K562 (cell line): ENCODE data around the gene PI4K2A. TPM values are rescaled to one million over a fixed set of nuclear protein-coding genes. Genes with fewer than 3 reads are reported as not detected.

Source experiments
- ATAC-seq: fragments of 200-7000 bp; cut with Tn5 transposase; 3 replicates; pipeline ENCODE4 v1.9.1; 2020; ENCODE audit warnings: moderate library complexity
- BruUV-seq: library from RNA; stranded (reverse); fragments of 400-500 nt; replicated peaks from 2 replicates; lab custom pipeline; 2021; lab: Mats Ljungman, UMichigan
- CTCF ChIA-PET: fragments of 300-600 bp; formaldehyde crosslinking; extraction: SDS; loops from one replicate; lab custom pipeline; 2021; ENCODE audit warnings: low intra/inter-chr PET ratio; lab: Yijun Ruan, JAX
- POLR2A ChIA-PET: fragments of 300-600, 350-650 bp; sonication (Branson Sonifier 250); formaldehyde crosslinking; extraction: SDS; loops from one replicate; lab custom pipeline; 2021; ENCODE audit warnings: antibody characterized with exemption, inconsistent platforms; lab: Yijun Ruan, JAX
- DNase-seq, 4 experiments: peaks; one replicate each; pipeline versions ENCODE4 v3.0.0 to v3.0.0-alpha.2; 2011 to 2018; ENCODE audit warnings: low spot score in 3 of 4, mixed read lengths in 3 of 4; ENCODE audit errors: extremely low read depth in 1 of 4
- FAIRE-seq: peaks from 2 replicates; lab custom pipeline; 2011; peaks lifted over from hg19 to GRCh38; lab: Jason Lieb, UNC
- H2AFZ ChIP-seq: 2 replicates; pipeline ENCODE4 v1.6.0; 2011; ENCODE audit warnings: low read depth, low read length, control low read depth, inconsistent platforms
- H3K27ac ChIP-seq: fragments of 200-600 bp; 3 replicates; pipeline ENCODE4 v1.8.0; 2011; ENCODE audit warnings: low read depth, mild to moderate bottlenecking, control low read depth, inconsistent platforms, low read length, moderate library complexity, mixed read lengths; ENCODE audit errors: extremely low read depth
- H3K27me3 ChIP-seq, 2 experiments: fragments of 300-600 bp in 1 of 2; 2 replicates in 1 of 2; 3 replicates in 1 of 2; pipeline versions ENCODE4 v1.6.0 to v1.8.0; 2011; ENCODE audit warnings: inconsistent platforms in 2 of 2, low read length in 2 of 2, mild to moderate bottlenecking in 1 of 2, mixed read lengths in 1 of 2, moderate library complexity in 1 of 2; ENCODE audit not compliant: control insufficient read depth in 2 of 2, insufficient read depth in 2 of 2
- H3K36me3 ChIP-seq: fragments of 300-600 bp; 3 replicates; pipeline ENCODE4 v1.8.0; 2011; ENCODE audit warnings: mild to moderate bottlenecking, low read length, inconsistent platforms; ENCODE audit not compliant: control insufficient read depth, insufficient read depth
- H3K4me1 ChIP-seq, 2 experiments: fragments of 200-600 bp in 1 of 2; replicated peaks in 1 of 2; 2 replicates in 1 of 2; 3 replicates in 1 of 2; pipeline versions ENCODE4 v1.5.1 to v1.8.0; 2011; ENCODE audit warnings: inconsistent platforms in 2 of 2, low read length in 2 of 2, mild to moderate bottlenecking in 1 of 2, mixed read lengths in 1 of 2, moderate library complexity in 1 of 2; ENCODE audit not compliant: control insufficient read depth in 2 of 2, insufficient read depth in 2 of 2
- H3K4me2 ChIP-seq: 2 replicates; pipeline ENCODE4 v1.6.1; 2011; ENCODE audit warnings: low read length, control low read depth, inconsistent platforms, mixed read lengths; ENCODE audit not compliant: insufficient read depth
- H3K4me3 ChIP-seq: fragments of 200-600 bp; sonication (generic), shearing (Covaris generic); 2 replicates; pipeline ENCODE4 v1.5.1; 2016; ENCODE audit warnings: control low read depth, inconsistent platforms
- H3K79me2 ChIP-seq: fragments of 200-600 bp; 3 replicates; pipeline ENCODE4 v1.8.0; 2011; ENCODE audit warnings: low read length, inconsistent platforms; ENCODE audit not compliant: control insufficient read depth, insufficient read depth
- H3K9ac ChIP-seq, 2 experiments: 2 replicates each; pipeline versions ENCODE4 v1.6.0 to v1.6.1; 2011; ENCODE audit warnings: low read depth in 2 of 2, low read length in 2 of 2, control low read depth in 1 of 2, inconsistent platforms in 1 of 2, mild to moderate bottlenecking in 1 of 2, mixed read lengths in 1 of 2; ENCODE audit not compliant: insufficient read depth in 1 of 2
- H3K9me1 ChIP-seq: one replicate; pipeline ENCODE4 v1.6.0; 2011; ENCODE audit warnings: inconsistent platforms, mild to moderate bottlenecking, low read length, moderate library complexity; ENCODE audit not compliant: control insufficient read depth, insufficient read depth
- H3K9me3 ChIP-seq: replicated peaks from 2 replicates; pipeline ENCODE4 v1.5.1; 2011; ENCODE audit warnings: low read depth, low read length, inconsistent platforms; ENCODE audit not compliant: control insufficient read depth, insufficient read depth
- H4K20me1 ChIP-seq: replicated peaks from 2 replicates; pipeline ENCODE4 v1.6.1; 2011; ENCODE audit warnings: low read length, inconsistent platforms, mixed read lengths; ENCODE audit not compliant: control insufficient read depth, insufficient read depth
- CC2D1A ChIP-seq: fragments of 450-650 bp; IDR thresholded peaks from 2 replicates; pipeline ENCODE4 v1.6.1; 2017; ENCODE audit warnings: mild to moderate bottlenecking
- CHAMP1 ChIP-seq: fragments of 450-650 bp; IDR thresholded peaks from 2 replicates; pipeline ENCODE4 v1.6.1; 2016; ENCODE audit warnings: mild to moderate bottlenecking
- ELF4 ChIP-seq: fragments of 450-650 bp; formaldehyde crosslinking; IDR thresholded peaks from 2 replicates; pipeline ENCODE4 v1.4.0; 2022; ENCODE audit warnings: missing genetic modification characterization
- HEY1 ChIP-seq: fragments of 250-450 bp; sonication (Bioruptor Pico); IDR thresholded peaks from 2 replicates; pipeline ENCODE4 v1.5.0; 2020; ENCODE audit warnings: mild to moderate bottlenecking, moderate library complexity, borderline replicate concordance
- LCOR ChIP-seq: sonication (generic); formaldehyde crosslinking; IDR thresholded peaks from 2 replicates; pipeline ENCODE4 v1.8.0; 2022; ENCODE audit warnings: mild to moderate bottlenecking, missing genetic modification reagents
- MCM7 ChIP-seq, 2 experiments: fragments of 450-650 bp; IDR thresholded peaks; 2 replicates each; pipeline ENCODE4 v1.6.1; 2016 to 2018
- MIER1 ChIP-seq: fragments of 450-650 bp; IDR thresholded peaks from 2 replicates; pipeline ENCODE4 v1.6.1; 2016; ENCODE audit warnings: antibody characterized with exemption, mild to moderate bottlenecking, low read depth
- NCOA1 ChIP-seq: fragments of 450-650 bp; IDR thresholded peaks from 2 replicates; pipeline ENCODE4 v1.6.1; 2016; ENCODE audit warnings: low read depth
- NFIX ChIP-seq: fragments of 250-450 bp; sonication (Bioruptor Pico); IDR thresholded peaks from 2 replicates; pipeline ENCODE4 v1.4.0; 2020; ENCODE audit warnings: low read depth, mild to moderate bottlenecking, moderate library complexity
- NONO ChIP-seq, 2 experiments: fragments of 200-400 bp in 1 of 2; fragments of 450-650 bp in 1 of 2; formaldehyde crosslinking in 1 of 2; IDR thresholded peaks; 2 replicates each; pipeline ENCODE4 v1.6.1; 2017; ENCODE audit warnings: low read depth in 2 of 2, mild to moderate bottlenecking in 2 of 2, moderate library complexity in 2 of 2, low read length in 1 of 2
- RAD21 ChIP-seq, 2 experiments: fragments of 250-450 bp in 1 of 2; fragments of 450-650 bp in 1 of 2; sonication (Bioruptor Pico) in 1 of 2; formaldehyde crosslinking in 1 of 2; IDR thresholded peaks in 1 of 2; conservative IDR thresholded peaks in 1 of 2; 2 replicates each; pipeline versions ENCODE4 v1.4.0 to v1.8.0; 2020 to 2022; ENCODE audit warnings: mild to moderate bottlenecking in 2 of 2, moderate library complexity in 1 of 2
- RFX5 ChIP-seq: IDR thresholded peaks from 2 replicates; pipeline ENCODE4 v1.6.1; 2011; ENCODE audit warnings: low read depth, mild to moderate bottlenecking, improper control_type of control experiment, low read length
- RFX7 ChIP-seq: fragments of 250-450 bp; sonication (Bioruptor Pico); IDR thresholded peaks from 2 replicates; pipeline ENCODE4 v1.5.1; 2021; ENCODE audit warnings: mild to moderate bottlenecking
- TEAD2 ChIP-seq: fragments of 450-650 bp; IDR thresholded peaks from 2 replicates; pipeline ENCODE4 v1.6.1; 2016; ENCODE audit warnings: missing genetic modification characterization, control low read depth, missing compliant biosample characterization
- THRB ChIP-seq: fragments of 450-650 bp; formaldehyde crosslinking; conservative IDR thresholded peaks from 2 replicates; pipeline ENCODE4 v1.4.0; 2022; ENCODE audit warnings: mild to moderate bottlenecking, missing genetic modification characterization
- ZNF133 ChIP-seq: fragments of 250-450 bp; sonication (Bioruptor Pico); IDR thresholded peaks from 2 replicates; pipeline ENCODE4 v1.4.0; 2020; ENCODE audit warnings: mild to moderate bottlenecking
- ZNF79 ChIP-seq: fragments of 250-450 bp; sonication (Bioruptor Pico); IDR thresholded peaks from 2 replicates; pipeline ENCODE4 v1.4.0; 2020; ENCODE audit warnings: low read depth, mild to moderate bottlenecking, moderate library complexity
- WGBS: fragments of 100-300 bp; shearing (Covaris generic); methylation state at CpG from one replicate; pipeline ENCODE4 v1.1.6; 2016; ENCODE audit warnings: low coverage, mixed read lengths; ENCODE audit not compliant: insufficient coverage; ENCODE audit errors: missing lambda C conversion rate; 5-methylcytosine and 5-hydroxymethylcytosine counted together
- in situ Hi-C: fragments of 300-500 bp; cut with MboI; formaldehyde crosslinking; loops from 4 replicates; pipeline ENCODE4 v1.15.0; 2018; ENCODE audit warnings: inconsistent platforms, mixed read lengths
- intact Hi-C: fragments of 100-400 bp; cut with micrococcal nuclease; formaldehyde crosslinking; loops from 2 replicates; pipeline ENCODE4 v1.14.2; 2022
- polyA plus RNA-seq, 8 experiments: library from polyadenylated mRNA; depleted of rRNA in 4 of 8; stranded (reverse) in 5 of 8; unstranded in 3 of 8; fragments of >200 nt; fragmentation: Nextera tagmentation in 2 of 8; fragmentation: Illumina TruSeq in 1 of 8; extraction: Ambion mirVana in 2 of 8; extraction: Trizol in 1 of 8; gene quantifications; 2 replicates each; pipeline versions ENCODE4 v1.2.1 to v1.2.3, GENCODE V29; 2011 to 2014; ENCODE audit warnings: inconsistent platforms in 1 of 8, missing spikeins in 1 of 8
- total RNA-seq, 7 experiments: library from RNA; depleted of rRNA in 6 of 7; stranded (reverse); fragments of >200 nt in 6 of 7; fragmentation: Illumina TruSeq in 2 of 7; extraction: Trizol in 2 of 7; gene quantifications; 2 replicates each; pipeline versions ENCODE4 v1.2.1 to v1.2.3, GENCODE V29; 2011 to 2021; ENCODE audit warnings: low replicate concordance in 1 of 7
- TF ChIP-seq, protein P1 (sequence below): sonication (generic); formaldehyde crosslinking; IDR thresholded peaks from 2 replicates; pipeline ENCODE4 v1.8.0; 2022; ENCODE audit warnings: missing genetic modification reagents, mild to moderate bottlenecking, borderline replicate concordance

The PI4K2A gene
- total and polyA plus RNA-seq, 9 of the 15 experiments (the other 6 are each of a cell fraction or from before 2014, with no cell fraction given): 4.4 to 28.4 (median 16.5) TPM

DNA sequence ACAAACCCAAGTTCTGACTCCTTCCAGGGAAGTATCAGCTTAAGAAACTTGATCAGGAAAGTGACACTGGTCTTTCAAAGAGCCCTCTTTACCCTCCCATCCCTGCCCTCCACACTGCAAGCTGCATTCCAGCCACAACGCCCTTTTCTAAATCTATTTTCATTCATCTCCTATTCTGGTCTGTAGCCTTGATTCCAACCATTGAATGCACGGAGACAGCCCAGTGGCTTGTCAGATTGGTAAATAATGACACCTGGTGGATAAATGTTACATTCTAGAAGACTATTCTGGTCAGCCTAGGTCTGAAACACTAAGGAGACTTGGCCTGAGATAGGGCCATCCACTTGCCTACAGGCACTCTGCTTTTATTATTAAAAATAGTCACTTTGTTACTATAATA is 28.1 kb upstream of the PI4K2A start (continued):
- TF ChIP-seq NFIX (CRISPR knock-in tag) (no peak), ZNF79 (no peak), NONO (IDR thresholded peaks at IDR 0.05; ENCODE audit: low read depth in 2 of 2, low read length in 1 of 2) (no peak), RAD21 (CRISPR knock-in tag; conservative IDR thresholded peaks at IDR 0.05 in 1 of 2, IDR thresholded peaks at IDR 0.05 in 1 of 2) (peak; percentile 48 to 66), TEAD2 (no peak), RFX5 (no peak)
- TF ChIP-seq, all 486 proteins: peak for 5

DNA sequence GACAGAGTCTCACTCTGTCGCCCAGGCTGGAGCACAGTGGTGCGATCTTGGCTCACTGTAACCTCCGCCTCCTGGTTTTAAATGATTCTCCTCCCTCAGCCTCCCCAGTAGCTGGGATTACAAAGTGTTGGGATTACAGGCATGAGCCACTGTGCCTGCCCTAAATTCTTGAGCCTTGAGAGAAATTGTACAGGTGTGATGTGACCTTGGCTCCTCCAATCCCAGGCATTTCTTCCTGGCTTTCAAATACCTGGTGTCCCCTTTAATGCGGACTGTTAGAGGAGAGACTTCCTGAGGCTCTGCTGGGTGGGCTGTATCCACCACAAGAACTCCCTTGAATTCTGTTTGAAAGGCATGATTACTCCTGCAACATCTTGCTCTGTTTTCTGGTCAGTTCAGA is 22.2 kb upstream of the PI4K2A start:
- H3K9me1 ChIP-seq: no peaks in the 10 kb centered on the region
- no peaks in the 10 kb centered on the region for H3K9me3 ChIP-seq
- intact Hi-C loops (no loop called here), in situ Hi-C loops (no loop called here)
- BruUV-seq: no TSS peak
- ChIA-PET POLR2A (no interaction called here), CTCF (no interaction called here)
- FAIRE-seq (peak; percentile 40), ATAC-seq (no peak), DNase-seq (no peak)
- H3K27me3 ChIP-seq: no peaks in the 10 kb centered on the region
- no peaks in the 10 kb centered on the region for H4K20me1 ChIP-seq
- no peaks in the 10 kb centered on the region; the same call in 2 of the 3 replicates for H3K36me3 ChIP-seq
- H3K9ac ChIP-seq: no peak overlapping the region
- no peak overlapping the region for H2AFZ ChIP-seq
- H3K4me1 ChIP-seq: peaks cover 0 to 3% of the 10 kb centered on the region in 2 experiments; a peak in 1 of 5 replicates
- no peak overlapping the region for H3K27ac ChIP-seq
- H3K4me2 ChIP-seq: no peak overlapping the region
- 94% methylated on average over 2 of the region's 4 CpGs for WGBS
- no peaks in the 10 kb centered on the region for H3K79me2 ChIP-seq
- no peak overlapping the region for H3K4me3 ChIP-seq
- no peak for TF ChIP-seq MCM7 (IDR thresholded peaks at IDR 0.05)
- no peak for TF ChIP-seq LCOR (CRISPR knock-in tag)
- no peak for TF ChIP-seq THRB (CRISPR knock-in tag)
- no peak for TF ChIP-seq CC2D1A
- TF ChIP-seq, protein P1, sequence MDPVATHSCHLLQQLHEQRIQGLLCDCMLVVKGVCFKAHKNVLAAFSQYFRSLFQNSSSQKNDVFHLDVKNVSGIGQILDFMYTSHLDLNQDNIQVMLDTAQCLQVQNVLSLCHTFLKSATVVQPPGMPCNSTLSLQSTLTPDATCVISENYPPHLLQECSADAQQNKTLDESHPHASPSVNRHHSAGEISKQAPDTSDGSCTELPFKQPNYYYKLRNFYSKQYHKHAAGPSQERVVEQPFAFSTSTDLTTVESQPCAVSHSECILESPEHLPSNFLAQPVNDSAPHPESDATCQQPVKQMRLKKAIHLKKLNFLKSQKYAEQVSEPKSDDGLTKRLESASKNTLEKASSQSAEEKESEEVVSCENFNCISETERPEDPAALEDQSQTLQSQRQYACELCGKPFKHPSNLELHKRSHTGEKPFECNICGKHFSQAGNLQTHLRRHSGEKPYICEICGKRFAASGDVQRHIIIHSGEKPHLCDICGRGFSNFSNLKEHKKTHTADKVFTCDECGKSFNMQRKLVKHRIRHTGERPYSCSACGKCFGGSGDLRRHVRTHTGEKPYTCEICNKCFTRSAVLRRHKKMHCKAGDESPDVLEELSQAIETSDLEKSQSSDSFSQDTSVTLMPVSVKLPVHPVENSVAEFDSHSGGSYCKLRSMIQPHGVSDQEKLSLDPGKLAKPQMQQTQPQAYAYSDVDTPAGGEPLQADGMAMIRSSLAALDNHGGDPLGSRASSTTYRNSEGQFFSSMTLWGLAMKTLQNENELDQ (CRISPR knock-in tag): no peak
- TF ChIP-seq NCOA1: no peak
- no peak for TF ChIP-seq RFX7 (CRISPR knock-in tag)
- no peak for TF ChIP-seq ELF4 (CRISPR knock-in tag)
- TF ChIP-seq ZNF133 (CRISPR knock-in tag): no peak
- TF ChIP-seq MIER1: no peak
- TF ChIP-seq HEY1 (CRISPR knock-in tag): no peak
- TF ChIP-seq CHAMP1: no peak
